CD4-positive, alpha-beta memory T cell (primary cell): ENCODE data around the gene KCTD21. TPM values are rescaled to one million over a fixed set of nuclear protein-coding genes. Genes with fewer than 3 reads are reported as not detected.

Experiments
- CTCF ChIA-PET: fragments of 350-600 bp; sonication (Branson Sonifier 250); formaldehyde crosslinking; loops from one replicate; lab custom pipeline; 2021; ENCODE audit warnings: inconsistent platforms; ENCODE audit not compliant: partially characterized antibody; lab: Charles Lee
- POLR2A ChIA-PET: fragments of 350-600 bp; sonication (Branson Sonifier 250); formaldehyde crosslinking; loops from one replicate; lab custom pipeline; 2021; ENCODE audit not compliant: partially characterized antibody; lab: Charles Lee
- DNase-seq, 5 donors: peaks; one replicate each; pipeline versions ENCODE4 v3.0.0 to v3.0.0-alpha.2; 2020 to 2022; ENCODE audit warnings: mixed read lengths in 1 of 5
- H3K27ac ChIP-seq: one replicate; pipeline ENCODE4 v1.7.0; 2013; ENCODE audit warnings: low read depth, low read length
- H3K27me3 ChIP-seq: 2 replicates; pipeline ENCODE4 v1.7.0; 2013; ENCODE audit warnings: mild to moderate bottlenecking, low read length, moderate library complexity; ENCODE audit not compliant: insufficient read depth
- H3K36me3 ChIP-seq: 2 replicates; pipeline ENCODE4 v1.7.0; 2013; ENCODE audit warnings: mild to moderate bottlenecking, low read length, moderate library complexity; ENCODE audit not compliant: insufficient read depth
- H3K4me1 ChIP-seq: 2 replicates; pipeline ENCODE4 v1.7.0; 2013; ENCODE audit warnings: mild to moderate bottlenecking, low read length, moderate library complexity; ENCODE audit not compliant: insufficient read depth
- H3K4me3 ChIP-seq, 2 donors: one replicate each; pipeline ENCODE4 v1.7.0; 2013; ENCODE audit warnings: low read length in 2 of 2, mild to moderate bottlenecking in 1 of 2
- H3K9me3 ChIP-seq, 2 donors: one replicate each; pipeline ENCODE4 v1.7.0; 2013; ENCODE audit warnings: low read length in 2 of 2, control low read depth in 1 of 2; ENCODE audit not compliant: control insufficient read depth in 1 of 2
- H3K27ac Mint-ChIP-seq, 7 donors: one replicate each; pipeline ENCODE4 v1.8.0; 2020 to 2021; ENCODE audit warnings: mixed read lengths in 7 of 7, mild to moderate bottlenecking in 6 of 7, inconsistent platforms in 3 of 7, moderate library complexity in 3 of 7
- H3K27me3 Mint-ChIP-seq, 2 donors: one replicate each; pipeline ENCODE4 v1.8.0; 2020 to 2021; ENCODE audit warnings: mixed read lengths in 2 of 2
- H3K36me3 Mint-ChIP-seq, 2 donors: one replicate each; pipeline ENCODE4 v1.8.0; 2020 to 2021; ENCODE audit warnings: mixed read lengths in 2 of 2, inconsistent platforms in 1 of 2, mild to moderate bottlenecking in 1 of 2
- H3K4me1 Mint-ChIP-seq, 4 donors: one replicate each; pipeline ENCODE4 v1.8.0; 2020 to 2021; ENCODE audit warnings: mixed read lengths in 4 of 4, mild to moderate bottlenecking in 1 of 4
- H3K4me3 Mint-ChIP-seq, 8 donors: one replicate each; pipeline ENCODE4 v1.8.0; 2020 to 2021; ENCODE audit warnings: mixed read lengths in 8 of 8, mild to moderate bottlenecking in 7 of 8, moderate library complexity in 6 of 8, inconsistent platforms in 3 of 8
- H3K9me3 Mint-ChIP-seq, 8 donors: one replicate each; pipeline ENCODE4 v1.8.0; 2020 to 2021; ENCODE audit warnings: mixed read lengths in 8 of 8, mild to moderate bottlenecking in 5 of 8, inconsistent platforms in 3 of 8, moderate library complexity in 1 of 8
- intact Hi-C: fragments of 100-400 bp; cut with micrococcal nuclease; formaldehyde crosslinking; loops from one replicate; pipeline ENCODE4 v1.15.1; 2023
- polyA plus RNA-seq, 2 donors: library from polyadenylated mRNA; unstranded; fragments of 300-500 nt; fragmentation: Illumina TruSeq; gene quantifications; one replicate each; pipeline ENCODE4 v1.2.3, GENCODE V29; 2021
- total RNA-seq, 2 experiments: library from RNA; stranded (reverse); gene quantifications; one replicate each; pipeline ENCODE4 v1.2.3, GENCODE V29; 2021

The KCTD21 gene
- total and polyA plus RNA-seq, 4 experiments from 2014 or later, result 0.88 to 8.6 (median 5.3) TPM

GRCh38 chr11:78170874-78171549 is 17.4 kb downstream of the KCTD21 start:
- no peak for DNase-seq
- Mint-ChIP-seq H3K27me3 (no peaks in the 10 kb centered on the region), H3K9me3 (no peaks in the 10 kb centered on the region), H3K4me1 (peaks cover 0 to 1% (median 0%) of the 10 kb centered on the region in 4 donors), H3K36me3 (peaks cover 20 to 35% of the 10 kb centered on the region in 2 donors), H3K27ac (no peak overlapping the region), H3K4me3 (no peak overlapping the region)
- CTCF ChIA-PET, result interaction anchor here (0.6 kb wide), 1 partner anchor 375 kb away, joined by 4 read pairs; no protein-coding TSS in a partner anchor
- POLR2A ChIA-PET, result interaction anchor here (1.0 kb wide), 1 partner anchor 31 kb away, joined by 3 read pairs; the partner anchor contains the start of gene ALG8
- intact Hi-C loops, result no loop called here
- H3K27ac ChIP-seq, result no peak overlapping the region
- no peaks in the 10 kb centered on the region for H3K9me3 ChIP-seq
- peaks cover 4% of the 10 kb centered on the region for H3K36me3 ChIP-seq
- no peaks in the 10 kb centered on the region for H3K27me3 ChIP-seq
- H3K4me3 ChIP-seq, result no peak overlapping the region
- H3K4me1 ChIP-seq, result no peaks in the 10 kb centered on the region

GRCh38 chr11:78170413-78170812 is 18.0 kb downstream of the KCTD21 start:
- Histone ChIP-seq H3K4me1 (no peaks in the 10 kb centered on the region), H3K27ac (no peak overlapping the region), H3K27me3 (no peaks in the 10 kb centered on the region), H3K4me3 (no peak overlapping the region), H3K9me3 (no peaks in the 10 kb centered on the region), H3K36me3 (peaks cover 4% of the 10 kb centered on the region)
- Mint-ChIP-seq H3K9me3 (no peaks in the 10 kb centered on the region), H3K4me3 (no peak overlapping the region), H3K27me3 (no peaks in the 10 kb centered on the region), H3K36me3 (peaks cover 20 to 35% of the 10 kb centered on the region in 2 donors), H3K27ac (no peak overlapping the region), H3K4me1 (peaks cover 0 to 1% (median 0%) of the 10 kb centered on the region in 4 donors)
- DNase-seq, result no peak
- POLR2A ChIA-PET, result no interaction called here
- CTCF ChIA-PET, result interaction anchor here (0.6 kb wide), 1 partner anchor 375 kb away, joined by 4 read pairs; no protein-coding TSS in a partner anchor
- intact Hi-C loops, result no loop called here

- no peak overlapping the region for H3K4me3 Mint-ChIP-seq
- CTCF ChIA-PET, result no interaction called here
- H3K4me3 ChIP-seq, result no peak overlapping the region
- H3K27me3 ChIP-seq, result no peaks in the 10 kb centered on the region
- intact Hi-C loops, result no loop called here
- H3K4me1 ChIP-seq, result no peaks in the 10 kb centered on the region
- H3K27ac Mint-ChIP-seq, result no peak overlapping the region
- no peak for DNase-seq
- peaks cover 0 to 1% (median 0%) of the 10 kb centered on the region in 4 donors for H3K4me1 Mint-ChIP-seq
- peaks cover 4% of the 10 kb centered on the region for H3K36me3 ChIP-seq
- H3K27ac ChIP-seq, result no peak overlapping the region
- no peaks in the 10 kb centered on the region for H3K27me3 Mint-ChIP-seq
- H3K36me3 Mint-ChIP-seq, result peaks cover 11 to 24% of the 10 kb centered on the region in 2 donors
- H3K9me3 ChIP-seq, result no peaks in the 10 kb centered on the region
- H3K9me3 Mint-ChIP-seq, result no peaks in the 10 kb centered on the region
- POLR2A ChIA-PET, result no interaction called here
These were observed 19.6 kb downstream of the KCTD21 start for GRCh38 chr11:78168539-78169477.

- no peaks in the 10 kb centered on the region for H3K27me3 Mint-ChIP-seq
- no peak overlapping the region for H3K27ac ChIP-seq
- H3K9me3 Mint-ChIP-seq, result no peaks in the 10 kb centered on the region
- H3K27ac Mint-ChIP-seq, result peak overlapping the region in 1 of 7 donors; percentile 63
- intact Hi-C loops, result no loop called here
- ChIA-PET POLR2A (no interaction called here), CTCF (no interaction called here)
- no peaks in the 10 kb centered on the region for H3K27me3 ChIP-seq
- H3K36me3 Mint-ChIP-seq, result peaks cover 0 to 9% of the 10 kb centered on the region in 2 donors
- no peak overlapping the region for H3K4me3 Mint-ChIP-seq
- no peaks in the 10 kb centered on the region for H3K36me3 ChIP-seq
- no peak for DNase-seq
- H3K4me3 ChIP-seq, result no peak overlapping the region
- H3K4me1 ChIP-seq, result no peaks in the 10 kb centered on the region
- no peaks in the 10 kb centered on the region for H3K4me1 Mint-ChIP-seq
- H3K9me3 ChIP-seq, result no peaks in the 10 kb centered on the region
These were observed 21.5 kb downstream of the KCTD21 start for GRCh38 chr11:78166855-78167469.

- ChIA-PET POLR2A (no interaction called here), CTCF (no interaction called here)
- Histone ChIP-seq H3K27ac (no peak overlapping the region), H3K4me3 (no peak overlapping the region), H3K36me3 (no peaks in the 10 kb centered on the region), H3K27me3 (no peaks in the 10 kb centered on the region), H3K4me1 (no peaks in the 10 kb centered on the region), H3K9me3 (no peaks in the 10 kb centered on the region)
- no peak overlapping the region for H3K4me3 Mint-ChIP-seq
- no peaks in the 10 kb centered on the region for H3K27me3 Mint-ChIP-seq
- H3K4me1 Mint-ChIP-seq, result no peaks in the 10 kb centered on the region
- intact Hi-C loops, result no loop called here
- H3K27ac Mint-ChIP-seq, result peak overlapping the region in 1 of 7 donors; percentile 12
- no peaks in the 10 kb centered on the region for H3K9me3 Mint-ChIP-seq
- no peak for DNase-seq
- no peaks in the 10 kb centered on the region for H3K36me3 Mint-ChIP-seq
These were observed 24.0 kb downstream of the KCTD21 start for GRCh38 chr11:78164471-78164870.

GRCh38 chr11:78163828-78164227 is 24.6 kb downstream of the KCTD21 start:
- intact Hi-C loops, result no loop called here
- Histone ChIP-seq H3K4me1 (no peaks in the 10 kb centered on the region), H3K9me3 (no peaks in the 10 kb centered on the region), H3K36me3 (no peaks in the 10 kb centered on the region), H3K4me3 (no peak overlapping the region), H3K27me3 (no peaks in the 10 kb centered on the region), H3K27ac (no peak overlapping the region)
- POLR2A ChIA-PET, result no interaction called here
- Mint-ChIP-seq H3K27me3 (no peaks in the 10 kb centered on the region), H3K36me3 (no peaks in the 10 kb centered on the region), H3K9me3 (no peaks in the 10 kb centered on the region), H3K27ac (no peak overlapping the region), H3K4me1 (no peaks in the 10 kb centered on the region), H3K4me3 (no peak overlapping the region)
- DNase-seq, result no peak
- CTCF ChIA-PET, result no interaction called here

GRCh38 chr11:78161962-78162371 is 26.5 kb downstream of the KCTD21 start:
- H3K27ac ChIP-seq, result no peak overlapping the region
- H3K4me3 Mint-ChIP-seq, result no peak overlapping the region
- H3K27me3 Mint-ChIP-seq, result no peaks in the 10 kb centered on the region
- no peaks in the 10 kb centered on the region for H3K9me3 Mint-ChIP-seq
- no peaks in the 10 kb centered on the region for H3K4me1 Mint-ChIP-seq
- H3K4me3 ChIP-seq, result no peak overlapping the region
- no peak overlapping the region for H3K27ac Mint-ChIP-seq
- intact Hi-C loops, result no loop called here
- DNase-seq, result no peak
- no peaks in the 10 kb centered on the region for H3K27me3 ChIP-seq
- no peaks in the 10 kb centered on the region for H3K4me1 ChIP-seq
- no peaks in the 10 kb centered on the region for H3K9me3 ChIP-seq
- H3K36me3 Mint-ChIP-seq, result no peaks in the 10 kb centered on the region
- CTCF ChIA-PET, result interaction anchor here (0.8 kb wide), 1 partner anchor 78 kb away, joined by 3 read pairs; no protein-coding TSS in a partner anchor
- POLR2A ChIA-PET, result no interaction called here
- no peaks in the 10 kb centered on the region for H3K36me3 ChIP-seq
